IMR-90 (cell line): ENCODE data around the gene STOM. TPM values are rescaled to one million over a fixed set of nuclear protein-coding genes. Genes with fewer than 3 reads are reported as not detected.

ENCODE experiments used
- ATAC-seq: fragments of 200-7000 bp; cut with Tn5 transposase; 2 replicates; pipeline ENCODE4 v1.9.1; 2020; ENCODE audit warnings: low read depth, mild to moderate bottlenecking, moderate library complexity
- BruUV-seq: library from RNA; stranded (reverse); fragments of 400-500 nt; replicated peaks from 2 replicates; lab custom pipeline; 2021; lab: Mats Ljungman, UMichigan
- CTCF ChIA-PET: fragments of 300-600 bp; formaldehyde crosslinking; extraction: SDS; loops from one replicate; lab custom pipeline; 2021; ENCODE audit warnings: antibody characterized with exemption; lab: Yijun Ruan, JAX
- POLR2A ChIA-PET: fragments of 300-600 bp; sonication (Branson Sonifier 250); formaldehyde crosslinking; loops from one replicate; lab custom pipeline; 2022; ENCODE audit warnings: antibody characterized with exemption; ENCODE audit not compliant: unreplicated experiment; lab: Charles Lee
- DNase-seq: peaks from one replicate; pipeline ENCODE4 v3.0.0; 2013
- H2AFZ ChIP-seq: replicated peaks from 2 replicates; pipeline ENCODE3; 2013; ENCODE audit warnings: low read length, mild to moderate bottlenecking; ENCODE audit not compliant: poor library complexity
- H2AK5ac ChIP-seq: 2 replicates; pipeline ENCODE4 v1.6.1; 2013; ENCODE audit warnings: low read depth, low read length, inconsistent platforms
- H2AK9ac ChIP-seq: replicated peaks from 2 replicates; pipeline ENCODE3; 2013; ENCODE audit warnings: mild to moderate bottlenecking, low read depth, low read length, moderate library complexity; ENCODE audit not compliant: poor library complexity
- H2BK120ac ChIP-seq: 2 replicates; pipeline ENCODE4 v1.6.1; 2013; ENCODE audit warnings: low read depth, low read length, inconsistent platforms
- H2BK15ac ChIP-seq: 3 replicates; pipeline ENCODE4 v1.6.1; 2013; ENCODE audit warnings: low read depth, low read length, inconsistent platforms
- H2BK20ac ChIP-seq: 2 replicates; pipeline ENCODE4 v1.6.1; 2013; ENCODE audit warnings: low read depth, mild to moderate bottlenecking, inconsistent platforms, low read length, moderate library complexity
- H2BK5ac ChIP-seq: 2 replicates; pipeline ENCODE4 v1.6.1; 2013; ENCODE audit warnings: mild to moderate bottlenecking, low read depth, low read length, inconsistent platforms; ENCODE audit not compliant: poor library complexity, severe bottlenecking
- H3K14ac ChIP-seq: replicated peaks from 2 replicates; pipeline ENCODE4 v1.6.1; 2013; ENCODE audit warnings: low read depth, low read length, inconsistent platforms
- H3K18ac ChIP-seq: 2 replicates; pipeline ENCODE4 v1.6.1; 2013; ENCODE audit warnings: low read depth, low read length, control low read depth
- H3K23ac ChIP-seq: 2 replicates; pipeline ENCODE4 v1.6.1; 2013; ENCODE audit warnings: low read depth, low read length, inconsistent platforms
- H3K27ac ChIP-seq: 2 replicates; pipeline ENCODE4 v1.5.1; 2013; ENCODE audit warnings: mild to moderate bottlenecking, control low read depth, low read length; ENCODE audit not compliant: insufficient read depth
- H3K27me3 ChIP-seq: 2 replicates; pipeline ENCODE4 v1.6.1; 2013; ENCODE audit warnings: low read length; ENCODE audit not compliant: control insufficient read depth, insufficient read depth
- H3K36me3 ChIP-seq: 2 replicates; pipeline ENCODE4 v1.6.1; 2013; ENCODE audit warnings: low read length, mixed read lengths; ENCODE audit not compliant: control insufficient read depth, insufficient read depth
- H3K4ac ChIP-seq: 2 replicates; pipeline ENCODE4 v1.6.1; 2013; ENCODE audit warnings: low read depth, low read length, inconsistent platforms
- H3K4me1 ChIP-seq: 2 replicates; pipeline ENCODE4 v1.6.1; 2013; ENCODE audit warnings: low read length, mixed read lengths; ENCODE audit not compliant: control insufficient read depth, insufficient read depth
- H3K4me2 ChIP-seq: 2 replicates; pipeline ENCODE4 v1.6.1; 2013; ENCODE audit warnings: low read depth, mild to moderate bottlenecking, control low read depth, low read length, moderate library complexity
- H3K4me3 ChIP-seq: 2 replicates; pipeline ENCODE4 v1.5.1; 2013; ENCODE audit warnings: low read depth, mild to moderate bottlenecking, control low read depth, low read length, moderate library complexity; ENCODE audit not compliant: insufficient read depth
- H3K56ac ChIP-seq: 2 replicates; pipeline ENCODE4 v1.6.1; 2013; ENCODE audit warnings: low read length, inconsistent platforms; ENCODE audit not compliant: insufficient read depth; ENCODE audit errors: extremely low read depth
- H3K79me1 ChIP-seq, 2 experiments: 2 replicates each; pipeline ENCODE4 v1.6.1; 2013; ENCODE audit warnings: low read length in 2 of 2, inconsistent platforms in 1 of 2, low read depth in 1 of 2
- H3K9ac ChIP-seq: 2 replicates; pipeline ENCODE4 v1.6.1; 2013; ENCODE audit warnings: low read depth, low read length, control low read depth
- H3K9me1 ChIP-seq: 2 replicates; pipeline ENCODE4 v1.6.1; 2013; ENCODE audit warnings: low read length, inconsistent platforms; ENCODE audit not compliant: insufficient read depth
- H3K9me3 ChIP-seq: 2 replicates; pipeline ENCODE4 v1.6.1; 2013; ENCODE audit warnings: low read length; ENCODE audit not compliant: control insufficient read depth, insufficient read depth
- H4K20me1 ChIP-seq: 2 replicates; pipeline ENCODE4 v1.6.1; 2013; ENCODE audit warnings: low read length, inconsistent platforms; ENCODE audit not compliant: insufficient read depth
- H4K5ac ChIP-seq: 2 replicates; pipeline ENCODE4 v1.6.1; 2013; ENCODE audit warnings: mild to moderate bottlenecking, low read depth, low read length, control low read depth
- H4K8ac ChIP-seq, 2 experiments: 2 replicates each; pipeline ENCODE4 v1.6.1; 2013; ENCODE audit warnings: low read depth in 2 of 2, low read length in 2 of 2, control low read depth in 1 of 2, inconsistent platforms in 1 of 2
- H4K91ac ChIP-seq: 2 replicates; pipeline ENCODE4 v1.6.1; 2013; ENCODE audit warnings: low read depth, low read length, inconsistent platforms; ENCODE audit not compliant: insufficient read depth
- BHLHE40 ChIP-seq: fragments of 150-350 bp; IDR thresholded peaks from 2 replicates; pipeline ENCODE4 v1.6.1; 2016; ENCODE audit warnings: mild to moderate bottlenecking, low read depth, low read length
- CEBPB ChIP-seq: IDR thresholded peaks from 2 replicates; pipeline ENCODE4 v1.6.1; 2012; ENCODE audit warnings: low read depth, low read length, improper control_type of control experiment
- FOS ChIP-seq: fragments of 150-350 bp; IDR thresholded peaks from 2 replicates; pipeline ENCODE4 v1.6.1; 2016; ENCODE audit warnings: low read depth, low read length
- MAFK ChIP-seq: IDR thresholded peaks from 2 replicates; pipeline ENCODE4 v1.6.1; 2012; ENCODE audit warnings: low read depth, low read length, improper control_type of control experiment
- MXI1 ChIP-seq: IDR thresholded peaks from 2 replicates; pipeline ENCODE4 v1.6.1; 2012; ENCODE audit warnings: low read depth, mild to moderate bottlenecking, low read length, moderate library complexity, borderline replicate concordance
- NFE2L2 ChIP-seq: fragments of 150-350 bp; IDR thresholded peaks from 2 replicates; pipeline ENCODE4 v1.6.1; 2016; ENCODE audit warnings: low read depth, mild to moderate bottlenecking, low read length
- POLR2A ChIP-seq: IDR thresholded peaks from 2 replicates; pipeline ENCODE4 v1.6.1; 2012; ENCODE audit warnings: mild to moderate bottlenecking, low read depth, low read length
- RAD21 ChIP-seq: IDR thresholded peaks from 2 replicates; pipeline ENCODE4 v1.6.1; 2012; ENCODE audit warnings: low read length, improper control_type of control experiment
- RCOR1 ChIP-seq: IDR thresholded peaks from 2 replicates; pipeline ENCODE4 v1.6.1; 2012; ENCODE audit warnings: mild to moderate bottlenecking, low read length, improper control_type of control experiment; ENCODE audit not compliant: insufficient replicate concordance
- RFX5 ChIP-seq: IDR thresholded peaks from 2 replicates; pipeline ENCODE4 v1.8.0; 2012; ENCODE audit warnings: low read depth, mild to moderate bottlenecking, low read length, moderate library complexity
- WGBS, 2 experiments: methylation state at CpG; one replicate each; pipeline versions ENCODE4 v1.1.5 to v1.1.7; 2013; ENCODE audit warnings: missing lambda C conversion rate in 2 of 2; ENCODE audit not compliant: insufficient read length in 1 of 2; ENCODE audit errors: extremely low coverage in 2 of 2; 5-methylcytosine and 5-hydroxymethylcytosine counted together
- dilution Hi-C: fragments of 300-500 bp; cut with HindIII; formaldehyde crosslinking; loops from one replicate; pipeline ENCODE4 v1.14.3; 2018; ENCODE audit warnings: low sequenced_read_pairs; ENCODE audit not compliant: unreplicated experiment
- in situ Hi-C: fragments of 300-500 bp; cut with MboI; formaldehyde crosslinking; loops from 3 replicates; pipeline ENCODE4 v1.14.3; 2019; ENCODE audit warnings: low sequenced_read_pairs, inconsistent platforms, mixed read lengths
- intact Hi-C: fragments of 100-400 bp; cut with micrococcal nuclease; formaldehyde crosslinking; loops from 2 replicates; pipeline ENCODE4 v1.10.0; 2022
- polyA plus RNA-seq, 3 experiments: library from polyadenylated mRNA; depleted of rRNA; stranded (reverse); fragments of >200 nt; gene quantifications; 2 replicates each; pipeline ENCODE4 v1.2.3, GENCODE V29; 2012; ENCODE audit warnings: low replicate concordance in 1 of 3
- total RNA-seq: library from RNA; depleted of rRNA; stranded (reverse); fragments of >200 nt; gene quantifications from 2 replicates; pipeline ENCODE4 v1.2.3, GENCODE V29; 2012
- TF ChIP-seq, protein P1 (sequence below): conservative IDR thresholded peaks from 2 replicates; pipeline ENCODE4 v1.5.1; 2012; ENCODE audit warnings: mild to moderate bottlenecking, low read depth, low read length, improper control_type of control experiment
- TF ChIP-seq, protein P2 (sequence below): fragments of 150-350 bp; IDR thresholded peaks from 2 replicates; pipeline ENCODE4 v1.6.1; 2017; ENCODE audit warnings: mild to moderate bottlenecking, antibody characterized with exemption, low read length, low read depth
- TF ChIP-seq, protein P3 (sequence below): fragments of 150-350 bp; IDR thresholded peaks from 2 replicates; pipeline ENCODE4 v1.6.1; 2016; ENCODE audit warnings: low read depth, mild to moderate bottlenecking, low read length, moderate library complexity, borderline replicate concordance

Gene STOM
- total and polyA plus RNA-seq, 2 of the 4 experiments (the other 2 are of a cell fraction) = 78.4 to 84.8 TPM

DNA sequence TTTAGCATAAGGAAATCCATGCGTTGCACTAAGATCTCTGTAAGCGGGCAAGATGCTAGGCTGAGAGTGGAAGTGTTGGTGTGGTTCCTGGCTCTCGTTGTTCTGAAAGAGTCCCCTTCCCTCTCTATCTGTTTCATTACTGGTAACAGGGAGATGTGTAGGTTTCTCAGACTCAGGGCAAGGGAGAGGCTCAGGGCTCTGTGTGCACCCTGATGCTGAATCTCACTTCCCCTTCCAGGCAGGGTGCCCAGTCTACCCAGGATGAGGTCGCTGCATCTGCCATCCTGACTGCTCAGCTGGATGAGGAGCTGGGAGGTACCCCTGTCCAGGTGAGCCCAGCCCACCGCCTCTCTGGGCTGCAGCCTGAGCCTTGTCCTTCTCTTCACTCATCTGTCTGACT lies 45.7 kb downstream of the STOM start:
- Histone ChIP-seq H3K4ac (peak overlapping the region; percentile 89), H3K56ac (no peak overlapping the region), H2BK120ac (peak overlapping the region; percentile 13), H4K8ac (peak overlapping the region; percentile 22 to 46; a peak in 2 of 4 replicates), H3K36me3 (peaks cover 71% of the 10 kb centered on the region), H3K18ac (peak overlapping the region; percentile 70), H2AK9ac (no peak overlapping the region), H3K9me1 (peaks cover 37% of the 10 kb centered on the region), H3K4me3 (no peak overlapping the region), H3K9me3 (no peaks in the 10 kb centered on the region), H3K27ac (no peak overlapping the region), H4K5ac (peak overlapping the region; percentile 47; the same call in 1 of the 2 replicates), H3K79me1 (peaks cover 19 to 54% of the 10 kb centered on the region in 2 experiments), H3K27me3 (no peaks in the 10 kb centered on the region), H2BK20ac (peak overlapping the region; percentile 72), H2BK15ac (peak overlapping the region; percentile 98; the same call in 2 of the 3 replicates), H3K9ac (no peak overlapping the region), H4K20me1 (no peaks in the 10 kb centered on the region; the same call in 1 of the 2 replicates), H3K4me2 (no peak overlapping the region), H3K23ac (peak overlapping the region; percentile 10; the same call in 1 of the 2 replicates), H2AFZ (no peak overlapping the region), H3K4me1 (peaks cover 15% of the 10 kb centered on the region), H3K14ac (peak overlapping the region; percentile 52; the same call in 1 of the 2 replicates), H4K91ac (peak overlapping the region; percentile 35), H2BK5ac (peak overlapping the region; percentile 46), H2AK5ac (peak overlapping the region; percentile 92)
- TF ChIP-seq RCOR1 = no peak
- no peak for TF ChIP-seq BHLHE40
- TF ChIP-seq, protein P1, sequence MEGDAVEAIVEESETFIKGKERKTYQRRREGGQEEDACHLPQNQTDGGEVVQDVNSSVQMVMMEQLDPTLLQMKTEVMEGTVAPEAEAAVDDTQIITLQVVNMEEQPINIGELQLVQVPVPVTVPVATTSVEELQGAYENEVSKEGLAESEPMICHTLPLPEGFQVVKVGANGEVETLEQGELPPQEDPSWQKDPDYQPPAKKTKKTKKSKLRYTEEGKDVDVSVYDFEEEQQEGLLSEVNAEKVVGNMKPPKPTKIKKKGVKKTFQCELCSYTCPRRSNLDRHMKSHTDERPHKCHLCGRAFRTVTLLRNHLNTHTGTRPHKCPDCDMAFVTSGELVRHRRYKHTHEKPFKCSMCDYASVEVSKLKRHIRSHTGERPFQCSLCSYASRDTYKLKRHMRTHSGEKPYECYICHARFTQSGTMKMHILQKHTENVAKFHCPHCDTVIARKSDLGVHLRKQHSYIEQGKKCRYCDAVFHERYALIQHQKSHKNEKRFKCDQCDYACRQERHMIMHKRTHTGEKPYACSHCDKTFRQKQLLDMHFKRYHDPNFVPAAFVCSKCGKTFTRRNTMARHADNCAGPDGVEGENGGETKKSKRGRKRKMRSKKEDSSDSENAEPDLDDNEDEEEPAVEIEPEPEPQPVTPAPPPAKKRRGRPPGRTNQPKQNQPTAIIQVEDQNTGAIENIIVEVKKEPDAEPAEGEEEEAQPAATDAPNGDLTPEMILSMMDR = no peak
- no peak for TF ChIP-seq NFE2L2
- TF ChIP-seq MXI1 = no peak
- no peak for TF ChIP-seq MAFK
- TF ChIP-seq, protein P2, sequence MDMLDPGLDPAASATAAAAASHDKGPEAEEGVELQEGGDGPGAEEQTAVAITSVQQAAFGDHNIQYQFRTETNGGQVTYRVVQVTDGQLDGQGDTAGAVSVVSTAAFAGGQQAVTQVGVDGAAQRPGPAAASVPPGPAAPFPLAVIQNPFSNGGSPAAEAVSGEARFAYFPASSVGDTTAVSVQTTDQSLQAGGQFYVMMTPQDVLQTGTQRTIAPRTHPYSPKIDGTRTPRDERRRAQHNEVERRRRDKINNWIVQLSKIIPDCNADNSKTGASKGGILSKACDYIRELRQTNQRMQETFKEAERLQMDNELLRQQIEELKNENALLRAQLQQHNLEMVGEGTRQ = no peak
- TF ChIP-seq RFX5 = no peak
- no peak for TF ChIP-seq POLR2A
- TF ChIP-seq CEBPB = no peak
- no peak for TF ChIP-seq RAD21
- TF ChIP-seq FOS = no peak
- TF ChIP-seq, protein P3, sequence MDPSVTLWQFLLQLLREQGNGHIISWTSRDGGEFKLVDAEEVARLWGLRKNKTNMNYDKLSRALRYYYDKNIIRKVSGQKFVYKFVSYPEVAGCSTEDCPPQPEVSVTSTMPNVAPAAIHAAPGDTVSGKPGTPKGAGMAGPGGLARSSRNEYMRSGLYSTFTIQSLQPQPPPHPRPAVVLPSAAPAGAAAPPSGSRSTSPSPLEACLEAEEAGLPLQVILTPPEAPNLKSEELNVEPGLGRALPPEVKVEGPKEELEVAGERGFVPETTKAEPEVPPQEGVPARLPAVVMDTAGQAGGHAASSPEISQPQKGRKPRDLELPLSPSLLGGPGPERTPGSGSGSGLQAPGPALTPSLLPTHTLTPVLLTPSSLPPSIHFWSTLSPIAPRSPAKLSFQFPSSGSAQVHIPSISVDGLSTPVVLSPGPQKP = no peak
- dilution Hi-C loops (no loop called here), in situ Hi-C loops (loop anchor here (5.0 kb wide), 1 partner anchor 73 kb away; no protein-coding TSS in a partner anchor), intact Hi-C loops (no loop called here)
- POLR2A ChIA-PET = no interaction called here
- no CpG with 5 or more reads among the region's 5 CpGs for WGBS, 2 experiments
- ATAC-seq (no peak), DNase-seq (no peak)
- BruUV-seq = no TSS peak
- CTCF ChIA-PET = interaction anchor here (1.0 kb wide), 1 partner anchor 8 kb away, joined by 3 read pairs; no protein-coding TSS in a partner anchor
